Stimulated activated memory B cell treated with anti-CD40 and anti-IgM and Interleukin-4, amounts not matched to agents 10 μg/mL and 1 μg/mL and 100 μg/mL, for 72 hours (primary cell): ENCODE measurements around the gene ARHGAP27.

Experiments
- ATAC-seq: fragments of 150-1000 bp; cut with Tn5 transposase; 2 replicates; pipeline ENCODE4 v1.10.0; 2021
- H3K27ac Mint-ChIP-seq: one replicate; pipeline ENCODE4 v1.8.0; 2022; ENCODE audit warnings: mild to moderate bottlenecking, mixed read lengths
- H3K27me3 Mint-ChIP-seq: one replicate; pipeline ENCODE4 v1.8.0; 2022; ENCODE audit warnings: mixed read lengths
- H3K36me3 Mint-ChIP-seq: one replicate; pipeline ENCODE4 v1.8.0; 2022; ENCODE audit warnings: mixed read lengths
- H3K4me1 Mint-ChIP-seq: one replicate; pipeline ENCODE4 v1.8.0; 2022; ENCODE audit warnings: mixed read lengths
- H3K4me3 Mint-ChIP-seq: one replicate; pipeline ENCODE4 v1.8.0; 2022; ENCODE audit warnings: mild to moderate bottlenecking, moderate library complexity, mixed read lengths
- H3K9me3 Mint-ChIP-seq: one replicate; pipeline ENCODE4 v1.8.0; 2022; ENCODE audit warnings: mixed read lengths

Gene ARHGAP27

DNA sequence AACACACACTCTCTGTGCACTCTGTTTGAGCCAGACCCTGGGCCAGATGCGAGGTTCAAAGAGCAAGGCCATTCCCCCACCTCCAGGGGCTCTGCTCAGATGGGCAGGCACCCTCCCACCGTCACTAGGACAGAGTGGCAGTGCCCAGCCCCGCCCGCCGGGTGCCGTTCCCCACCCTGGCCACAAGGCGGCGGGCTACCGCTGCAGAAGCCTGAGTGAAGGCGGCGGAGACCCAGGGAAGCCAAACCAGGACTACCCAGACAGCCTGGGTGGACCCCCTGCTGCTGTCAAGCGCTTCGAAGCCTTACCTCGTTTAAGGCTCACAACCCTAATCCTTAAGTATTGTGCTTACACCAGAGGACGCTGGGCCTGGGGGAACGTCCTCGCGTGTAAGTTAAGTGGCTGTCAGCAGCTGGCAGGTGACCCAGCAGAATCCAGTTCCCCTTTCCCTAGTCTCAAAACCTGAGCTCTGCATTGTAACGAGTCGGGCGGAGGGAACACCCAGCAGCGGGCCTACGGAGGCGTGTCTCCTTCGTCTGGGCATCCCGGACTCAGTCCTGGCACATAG is 4.5 kb downstream of the ARHGAP27 start:
- Mint-ChIP-seq H3K36me3 (no peaks in the 10 kb centered on the region), H3K9me3 (no peaks in the 10 kb centered on the region), H3K27ac (peak overlapping the region; percentile 84), H3K4me1 (peaks cover 45% of the 10 kb centered on the region), H3K4me3 (peak overlapping the region; percentile 77), H3K27me3 (no peaks in the 10 kb centered on the region)
- ATAC-seq = peak; percentile 86

DNA sequence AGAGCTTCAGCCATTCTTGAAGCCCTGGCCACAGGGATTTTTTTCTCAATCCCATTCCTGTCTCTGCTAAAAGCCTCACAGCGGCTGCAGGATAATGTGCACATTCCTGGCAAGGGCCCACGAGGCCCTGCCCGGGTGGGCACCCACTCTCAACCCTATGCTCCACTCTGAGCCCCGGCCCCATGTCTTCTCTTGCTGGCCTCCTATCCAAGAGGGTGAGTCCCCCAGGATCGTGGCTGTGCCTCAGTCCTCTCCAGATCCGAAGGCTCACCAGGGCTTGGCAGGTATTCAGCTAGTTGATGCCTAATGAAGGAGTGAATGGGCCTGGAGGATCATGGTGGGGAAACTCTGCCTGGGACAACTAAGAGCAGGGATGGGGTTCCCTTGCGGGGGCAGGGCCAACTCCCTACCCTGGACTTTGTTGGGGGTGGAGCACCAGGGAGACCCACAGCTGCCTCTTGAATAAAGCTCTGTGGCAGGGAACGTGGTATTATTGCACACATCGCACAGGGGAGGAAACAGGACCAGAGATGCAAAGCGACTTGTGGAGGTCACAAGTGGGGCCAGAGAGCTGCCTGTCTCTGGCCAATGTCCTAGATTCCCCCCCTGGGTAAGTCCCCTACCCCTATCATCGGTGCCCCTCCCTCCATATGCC is 5.4 kb downstream of the ARHGAP27 start:
- Mint-ChIP-seq H3K36me3 (no peaks in the 10 kb centered on the region), H3K9me3 (no peaks in the 10 kb centered on the region), H3K27ac (peak overlapping the region; percentile 84), H3K27me3 (no peaks in the 10 kb centered on the region), H3K4me1 (peaks cover 44% of the 10 kb centered on the region), H3K4me3 (no peak overlapping the region)
- ATAC-seq = no peak

DNA sequence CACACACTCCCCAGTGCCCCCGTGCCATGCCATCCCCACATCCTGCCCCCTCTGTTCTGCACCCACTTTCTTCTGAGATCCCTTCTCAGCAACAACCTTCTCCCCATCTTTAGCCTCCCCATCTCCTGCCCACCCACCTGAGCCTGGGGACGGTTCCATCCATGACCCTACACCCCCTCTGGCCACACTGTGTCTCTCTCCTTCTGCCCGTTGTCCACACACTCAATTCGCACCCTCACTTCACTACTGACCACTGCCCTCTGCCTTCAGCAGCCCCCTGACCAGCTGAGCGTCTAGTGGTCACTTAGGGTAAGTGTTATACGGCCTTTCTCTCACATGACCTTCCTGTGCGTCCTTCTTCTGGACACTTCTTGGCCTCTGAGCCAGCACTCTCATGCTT is 6.1 kb downstream of the ARHGAP27 start:
- Mint-ChIP-seq H3K4me3 (no peak overlapping the region), H3K27me3 (no peaks in the 10 kb centered on the region), H3K9me3 (no peaks in the 10 kb centered on the region), H3K36me3 (no peaks in the 10 kb centered on the region), H3K4me1 (peaks cover 40% of the 10 kb centered on the region), H3K27ac (peak overlapping the region; percentile 84)
- ATAC-seq = no peak

DNA sequence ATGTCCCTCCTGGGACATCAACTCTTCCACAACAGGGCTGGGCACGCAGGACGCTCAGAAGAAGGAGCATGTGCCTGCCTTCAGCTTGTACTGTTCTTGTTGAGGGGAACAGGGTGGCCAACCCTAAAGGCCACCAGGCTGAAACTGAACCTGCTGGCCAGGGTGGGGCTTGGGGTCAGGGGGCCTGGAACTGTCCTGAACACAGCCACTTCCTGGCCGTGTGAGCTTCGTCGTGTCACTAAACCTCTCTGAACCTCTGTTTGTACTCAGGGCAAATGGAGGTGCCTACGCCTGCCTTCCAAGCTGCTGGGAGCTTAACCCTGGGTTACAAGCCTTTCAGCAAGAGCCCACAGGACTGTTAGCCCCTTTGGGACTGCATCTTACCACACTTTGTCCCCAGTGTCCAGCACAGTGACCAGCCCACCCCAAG is 6.7 kb downstream of the ARHGAP27 start:
- Mint-ChIP-seq H3K36me3 (no peaks in the 10 kb centered on the region), H3K27me3 (no peaks in the 10 kb centered on the region), H3K27ac (no peak overlapping the region), H3K4me3 (no peak overlapping the region), H3K9me3 (no peaks in the 10 kb centered on the region), H3K4me1 (peaks cover 34% of the 10 kb centered on the region)
- no peak for ATAC-seq

DNA sequence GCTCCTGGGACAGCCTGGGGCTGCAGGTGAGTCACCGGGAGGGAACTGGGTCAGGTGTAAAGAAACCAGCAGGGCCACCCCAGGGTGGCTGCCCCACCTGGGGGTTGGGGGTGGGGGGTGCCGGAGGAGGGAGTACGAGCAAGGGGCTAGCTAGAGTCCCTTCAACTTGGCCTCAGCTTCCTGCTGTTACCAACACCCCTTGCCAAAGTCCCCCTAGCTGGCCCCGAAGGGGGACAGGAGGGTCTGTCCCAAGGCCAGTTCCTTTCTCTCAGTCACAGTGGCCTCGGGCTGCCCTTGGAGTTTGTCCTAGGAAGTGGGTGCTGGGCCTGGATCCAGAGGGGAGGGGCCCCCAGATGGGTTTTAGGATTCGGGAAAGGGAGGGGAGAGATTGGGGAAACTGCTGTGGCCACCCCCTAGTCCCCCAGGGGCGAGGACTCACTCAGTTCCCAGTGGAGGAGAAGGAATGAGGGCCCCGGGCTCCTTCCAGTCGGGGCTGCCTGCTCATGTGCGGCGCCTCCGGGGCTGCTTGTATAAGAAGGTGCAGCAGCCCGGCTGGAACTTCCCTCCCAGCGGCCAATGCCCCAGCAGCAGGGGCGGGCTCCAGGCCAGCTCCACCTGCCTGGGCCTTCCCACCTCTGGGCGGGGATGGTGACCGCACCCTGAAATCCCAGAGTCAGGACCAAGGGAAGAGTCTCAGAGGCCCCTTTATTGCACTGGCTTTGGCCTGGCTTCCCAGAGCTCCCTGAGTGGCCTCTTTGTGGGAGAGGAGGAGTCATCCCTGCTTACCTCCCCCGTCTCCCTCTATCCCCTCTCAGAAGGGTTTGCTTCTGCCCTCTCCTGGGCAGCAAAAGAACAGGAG is 7.3 kb downstream of the ARHGAP27 start:
- H3K27ac Mint-ChIP-seq = no peak overlapping the region
- no peaks in the 10 kb centered on the region for H3K36me3 Mint-ChIP-seq
- no peak for ATAC-seq
- no peaks in the 10 kb centered on the region for H3K9me3 Mint-ChIP-seq
- no peaks in the 10 kb centered on the region for H3K27me3 Mint-ChIP-seq
- no peak overlapping the region for H3K4me3 Mint-ChIP-seq
- peaks cover 28% of the 10 kb centered on the region for H3K4me1 Mint-ChIP-seq

DNA sequence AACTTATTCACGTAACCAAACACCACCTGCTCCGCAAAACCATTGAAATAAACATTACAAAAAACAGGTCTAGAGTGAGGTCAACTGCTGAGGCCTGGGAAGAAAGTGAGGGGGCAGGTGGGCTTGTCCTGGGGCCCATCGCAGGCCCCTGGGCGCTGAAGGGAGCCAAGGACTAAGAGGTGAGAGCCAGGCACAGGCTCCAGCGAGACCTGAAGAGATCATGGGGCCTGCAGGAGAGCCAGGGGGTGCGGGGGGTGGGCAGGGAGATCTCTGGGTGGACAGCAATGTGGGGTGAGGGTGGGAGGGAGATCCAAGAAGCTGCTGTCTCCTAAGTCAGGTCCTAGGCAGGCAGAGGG is 7.9 kb downstream of the ARHGAP27 start:
- Mint-ChIP-seq H3K4me3 (no peak overlapping the region), H3K27me3 (no peaks in the 10 kb centered on the region)

DNA sequence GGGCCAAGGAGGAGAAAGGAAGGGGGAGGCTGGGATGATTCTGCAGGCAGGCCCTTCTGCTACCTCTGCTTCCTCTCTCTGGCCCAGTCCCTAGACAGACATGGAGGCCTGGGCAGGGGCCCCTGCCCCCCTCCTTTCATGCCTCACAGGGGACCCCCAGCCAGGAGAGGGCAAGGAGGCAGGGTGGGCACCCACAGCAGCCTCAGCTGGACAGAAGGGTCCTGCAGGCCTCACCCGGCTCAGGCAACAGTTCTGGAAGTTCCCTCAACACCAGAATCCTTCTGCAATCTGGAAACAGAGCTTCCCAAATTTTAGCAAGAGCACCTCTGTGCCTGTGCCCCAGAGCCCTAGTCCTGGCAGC is 8.7 kb downstream of the ARHGAP27 start:
- Mint-ChIP-seq H3K27ac (no peak overlapping the region), H3K36me3 (no peaks in the 10 kb centered on the region), H3K4me1 (peaks cover 24% of the 10 kb centered on the region), H3K9me3 (no peaks in the 10 kb centered on the region), H3K4me3 (no peak overlapping the region), H3K27me3 (no peaks in the 10 kb centered on the region)
- ATAC-seq = no peak

More for the DNA sequence above, 7.9 kb downstream of the ARHGAP27 start:
- ATAC-seq = no peak
- Mint-ChIP-seq H3K9me3 (no peaks in the 10 kb centered on the region), H3K4me1 (peaks cover 27% of the 10 kb centered on the region), H3K36me3 (no peaks in the 10 kb centered on the region), H3K27ac (no peak overlapping the region)

DNA sequence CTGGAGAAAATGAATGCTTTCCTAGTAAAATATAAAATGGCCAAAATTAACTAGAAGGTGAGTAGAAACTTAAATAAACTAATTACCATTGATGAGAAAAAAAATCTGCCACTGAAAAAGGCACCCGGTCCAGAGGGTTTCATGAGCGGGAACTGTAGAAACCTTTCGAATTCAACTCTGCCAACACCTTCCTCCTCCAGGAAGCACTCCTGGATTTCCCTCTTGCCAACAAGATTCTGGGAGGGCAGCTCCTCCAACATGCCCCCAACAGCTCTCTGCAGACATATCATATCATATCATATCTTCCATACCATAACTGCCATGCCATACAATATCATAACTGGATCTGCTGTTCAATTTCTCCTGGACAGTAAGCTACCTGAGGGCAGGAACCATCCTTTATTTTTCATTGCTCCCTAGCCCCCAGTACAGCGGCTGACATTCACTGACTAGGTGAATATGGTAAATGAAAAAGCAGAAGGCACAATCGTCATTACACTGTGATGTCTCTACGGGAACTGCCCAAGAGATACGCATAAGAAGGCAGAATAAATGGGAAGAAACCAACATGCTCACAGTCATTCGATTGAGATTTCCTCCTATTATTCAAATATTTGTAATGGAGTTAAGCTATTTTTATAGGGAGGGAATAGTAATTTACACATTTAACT is 9.2 kb downstream of the ARHGAP27 start:
- ATAC-seq = no peak
- Mint-ChIP-seq H3K4me1 (peaks cover 19% of the 10 kb centered on the region), H3K9me3 (no peaks in the 10 kb centered on the region), H3K27me3 (no peaks in the 10 kb centered on the region), H3K27ac (no peak overlapping the region), H3K4me3 (no peak overlapping the region), H3K36me3 (no peaks in the 10 kb centered on the region)

DNA sequence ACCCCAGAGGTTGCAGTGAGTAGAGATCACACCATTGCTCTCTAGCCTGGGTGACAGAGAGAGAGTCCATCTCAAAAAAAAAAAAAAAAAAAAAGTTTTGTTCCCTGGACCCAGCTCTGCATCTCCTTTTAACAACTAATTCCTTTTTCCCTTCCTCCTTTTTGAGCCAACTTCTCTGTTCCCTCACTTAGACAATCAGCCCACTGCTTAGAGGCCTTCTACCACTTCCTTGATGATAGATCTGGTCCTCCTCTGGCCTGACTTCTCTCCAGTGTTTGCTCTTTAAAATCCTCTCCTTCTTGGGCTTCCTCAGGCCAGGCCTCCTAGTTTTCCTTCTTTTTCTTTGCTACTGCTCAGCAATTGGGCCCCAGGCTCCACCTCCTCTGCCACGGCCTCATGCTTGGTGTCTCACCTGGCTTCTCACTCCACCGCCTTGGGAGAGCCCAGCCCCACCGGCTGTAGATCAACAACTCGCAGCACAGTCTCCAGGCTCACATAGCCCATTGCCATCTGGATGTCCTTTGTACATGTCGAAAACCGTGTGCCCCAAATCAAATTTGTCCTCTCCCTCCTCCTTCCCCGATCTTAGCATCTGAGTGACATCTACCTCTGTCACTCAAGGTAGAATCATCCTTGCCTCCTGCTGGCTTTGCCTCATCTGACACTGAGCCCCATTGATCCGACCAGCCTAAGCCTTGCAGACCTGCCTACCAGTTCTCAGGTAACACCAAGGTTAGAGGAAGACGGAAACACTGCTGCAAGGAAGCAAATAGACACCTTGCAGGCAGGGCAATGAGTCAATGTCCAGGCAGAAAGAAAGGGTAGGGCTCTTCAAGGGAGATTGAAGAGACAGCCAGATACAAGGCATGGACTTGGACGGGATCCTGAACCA is 17.4 kb downstream of the ARHGAP27 start:
- H3K4me1 Mint-ChIP-seq = peaks cover 52% of the 10 kb centered on the region
- no peaks in the 10 kb centered on the region for H3K27me3 Mint-ChIP-seq
- H3K27ac Mint-ChIP-seq = peak overlapping the region; percentile 38

DNA sequence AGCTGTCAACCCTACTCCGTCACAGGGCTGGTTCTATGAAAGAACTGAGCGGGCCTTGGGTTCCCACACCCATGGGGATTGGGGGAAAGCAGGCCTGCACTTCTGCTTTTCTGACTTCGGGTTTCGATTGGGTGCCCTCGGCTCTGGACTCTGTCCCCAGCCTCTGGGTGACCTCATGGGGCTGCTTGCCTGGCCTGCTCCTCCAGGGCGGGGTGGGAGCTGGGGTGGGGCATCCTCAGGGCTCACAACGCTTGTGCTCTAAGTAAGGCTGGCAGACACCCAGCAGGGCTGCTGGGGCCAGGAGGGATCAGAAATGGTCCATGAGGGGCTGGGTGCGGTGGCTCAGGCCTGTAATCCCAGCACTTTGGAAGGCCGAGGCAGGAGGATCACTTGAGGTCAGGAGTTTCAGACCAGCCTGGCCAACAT is 19.2 kb downstream of the ARHGAP27 start:
- Mint-ChIP-seq H3K4me1 (peaks cover 69% of the 10 kb centered on the region), H3K27ac (peak overlapping the region; percentile 99), H3K27me3 (no peaks in the 10 kb centered on the region), H3K9me3 (no peaks in the 10 kb centered on the region), H3K4me3 (no peak overlapping the region), H3K36me3 (no peaks in the 10 kb centered on the region)
- peak; percentile 87 for ATAC-seq

More for the DNA sequence above, 17.4 kb downstream of the ARHGAP27 start:
- Mint-ChIP-seq H3K9me3 (no peaks in the 10 kb centered on the region), H3K36me3 (no peaks in the 10 kb centered on the region), H3K4me3 (no peak overlapping the region)
- ATAC-seq = no peak

DNA sequence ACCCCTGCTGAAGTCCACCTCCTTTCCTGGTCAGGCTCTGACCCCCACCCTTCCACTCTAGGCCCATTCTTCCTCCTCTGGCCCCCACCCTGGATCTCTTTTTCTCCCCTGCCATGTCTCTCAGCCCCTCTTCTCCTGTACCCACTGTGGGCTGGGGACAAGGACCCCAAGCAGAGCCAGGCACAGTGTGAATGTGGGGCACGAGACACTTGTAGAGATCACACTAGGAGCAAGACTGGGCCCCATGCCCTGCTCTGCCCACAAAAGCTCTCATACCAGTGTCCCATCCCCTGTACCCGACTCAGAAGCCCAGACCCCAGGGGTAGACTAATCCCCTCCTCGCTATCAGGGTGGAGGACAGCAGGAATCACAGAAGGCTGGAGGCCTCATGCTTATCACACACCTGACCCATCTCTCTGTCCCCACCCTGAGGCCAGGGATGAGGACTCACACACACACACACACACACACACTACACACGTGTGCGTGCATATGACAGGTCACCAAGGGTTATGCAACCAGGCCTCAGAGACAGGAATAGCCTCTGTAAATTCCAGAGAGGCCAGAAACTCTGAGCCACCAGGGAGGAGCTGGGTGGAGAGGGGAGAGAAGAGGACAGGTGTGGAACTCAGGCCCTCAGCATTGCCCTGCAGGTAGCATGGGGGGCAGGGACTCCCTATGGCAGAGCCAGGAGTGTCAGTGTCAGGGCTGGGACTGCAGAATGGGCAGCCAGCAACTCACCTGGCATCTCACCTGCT is 21.1 kb downstream of the ARHGAP27 start:
- no peak for ATAC-seq
- H3K27me3 Mint-ChIP-seq = no peaks in the 10 kb centered on the region
- H3K36me3 Mint-ChIP-seq = no peaks in the 10 kb centered on the region
- no peaks in the 10 kb centered on the region for H3K9me3 Mint-ChIP-seq
- H3K27ac Mint-ChIP-seq = peak overlapping the region; percentile 99
- H3K4me1 Mint-ChIP-seq = peaks cover 89% of the 10 kb centered on the region
- peak overlapping the region; percentile 98 for H3K4me3 Mint-ChIP-seq

DNA sequence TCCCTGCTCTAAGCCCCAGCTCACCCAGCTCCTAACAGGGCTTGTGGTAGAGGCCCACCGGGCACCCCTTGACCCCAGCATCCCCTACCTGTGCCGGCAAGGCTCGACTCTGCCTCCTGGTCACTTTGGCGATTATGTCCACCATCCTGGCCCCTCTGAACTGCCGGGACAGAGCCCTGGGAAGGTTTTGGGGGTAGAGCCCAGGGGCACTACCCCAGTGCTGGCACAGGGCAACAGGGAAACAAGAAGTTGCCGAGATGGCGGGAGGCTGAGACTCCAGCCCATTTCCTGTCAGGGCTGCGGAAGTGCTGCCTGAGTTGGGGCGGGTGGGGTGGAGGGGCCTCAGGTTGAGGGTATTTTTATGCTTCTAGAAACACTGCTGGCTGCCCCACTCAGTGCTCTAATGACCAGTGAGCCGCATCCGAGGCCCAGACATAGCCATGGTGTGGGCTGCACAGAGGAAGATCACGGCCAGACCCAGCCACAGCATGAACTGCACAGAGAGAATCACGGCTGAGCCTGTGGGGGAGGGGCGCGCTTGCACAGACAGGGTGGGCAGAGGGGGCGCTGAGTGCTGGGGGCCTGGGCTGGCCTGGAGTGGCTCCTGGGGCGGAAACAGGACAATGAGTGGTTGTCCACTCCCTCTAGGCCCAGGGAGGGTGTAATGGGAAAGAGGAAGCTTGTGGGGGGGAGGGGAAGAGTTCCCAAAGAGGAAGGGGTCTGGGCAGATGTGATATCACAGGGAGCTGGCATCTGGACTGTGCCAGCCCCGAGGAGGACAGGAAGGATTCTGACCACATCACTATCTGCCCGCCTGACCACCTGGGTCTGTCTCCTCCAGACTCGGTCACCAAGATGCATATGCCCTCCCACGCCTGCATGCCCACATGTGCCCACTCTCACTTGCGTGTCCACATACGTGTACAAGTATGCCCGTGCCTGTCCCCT is 22.3 kb downstream of the ARHGAP27 start:
- H3K36me3 Mint-ChIP-seq = peaks cover 5% of the 10 kb centered on the region
- H3K27ac Mint-ChIP-seq = peak overlapping the region; percentile 99
- H3K27me3 Mint-ChIP-seq = no peaks in the 10 kb centered on the region
- H3K4me1 Mint-ChIP-seq = peaks cover 93% of the 10 kb centered on the region
- peak overlapping the region; percentile 98 for H3K4me3 Mint-ChIP-seq
- H3K9me3 Mint-ChIP-seq = no peaks in the 10 kb centered on the region
- ATAC-seq = peak; percentile 77

DNA sequence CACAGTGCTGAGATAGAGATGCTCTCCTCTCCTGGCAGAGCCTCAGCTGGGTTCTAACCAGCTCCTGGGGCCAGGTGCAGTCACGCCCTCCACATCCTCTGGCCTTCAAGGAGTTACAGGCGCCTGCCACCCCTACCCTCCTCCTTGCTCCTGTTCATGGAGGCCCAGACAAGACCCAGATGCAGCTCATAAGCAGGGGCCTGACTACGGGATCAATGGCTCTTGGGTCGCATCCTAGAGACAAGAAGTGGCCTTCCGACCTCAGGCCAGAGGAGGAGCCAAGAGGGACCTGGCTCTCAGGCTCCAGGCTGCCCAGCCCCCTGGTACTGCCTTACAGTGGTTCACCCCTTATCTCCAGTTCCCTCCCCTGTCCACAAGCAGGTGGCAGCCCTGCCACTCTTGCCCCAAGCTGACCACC is 23.0 kb downstream of the ARHGAP27 start:
- Mint-ChIP-seq H3K27me3 (no peaks in the 10 kb centered on the region), H3K4me1 (peaks cover 86% of the 10 kb centered on the region), H3K36me3 (peaks cover 8% of the 10 kb centered on the region), H3K27ac (peak overlapping the region; percentile 99), H3K9me3 (no peaks in the 10 kb centered on the region), H3K4me3 (peak overlapping the region; percentile 98)
- peak; percentile 2 for ATAC-seq
